ENCODE measurements around the gene GALNT18.

- TF ChIP-seq MAX (IDR thresholded peaks at IDR 0.05) (no peak), RAD21 (IDR thresholded peaks at IDR 0.05; ENCODE audit: low read depth) (no peak), FOXM1 (IDR thresholded peaks at IDR 0.05; ENCODE audit: borderline replicate concordance, low read depth) (no peak), ZBTB7A (IDR thresholded peaks at IDR 0.05; ENCODE audit: low read depth) (no peak), REST (IDR thresholded peaks at IDR 0.05; ENCODE audit: low read depth) (no peak), TAF1 (IDR thresholded peaks at IDR 0.05; ENCODE audit: low read depth) (no peak), CREB1 (IDR thresholded peaks at IDR 0.05; ENCODE audit: low read depth) (no peak), EP300 (IDR thresholded peaks at IDR 0.05; ENCODE audit: borderline replicate concordance) (no peak), TCF12 (IDR thresholded peaks at IDR 0.05; ENCODE audit: low read depth) (no peak), YY1 (IDR thresholded peaks at IDR 0.05; ENCODE audit: low read depth) (no peak), CEBPB (IDR thresholded peaks at IDR 0.05) (no peak), USF1 (IDR thresholded peaks at IDR 0.05) (no peak), NFIC (IDR thresholded peaks at IDR 0.05) (no peak), EGR1 (IDR thresholded peaks at IDR 0.05) (no peak)
Observed at GRCh38 chr11:11620173-11620920, 1.5 kb downstream of the GALNT18 start.

Measured in Ishikawa (cell line).